ENCODE measurements around the gene SREBF2. TPM values are rescaled to one million over a fixed set of nuclear protein-coding genes. Genes with fewer than 3 reads are reported as not detected.

The SREBF2 gene
- total and polyA plus RNA-seq, 2 of the 8 experiments (the other 6 are each of a cell fraction or from before 2014, with no cell fraction given): 125 to 144 TPM

GRCh38 chr22:41801147-41801819 lies 31.6 kb upstream of the SREBF2 start:
- peak overlapping the region; percentile 25; the same call in 1 of the 2 replicates for H2AFZ ChIP-seq (ENCODE audit: low read length)
- no peaks in the 10 kb centered on the region for H3K9me3 ChIP-seq (ENCODE audit: insufficient read depth in 2 of 2, low read depth in 1 of 2, low read length in 1 of 2)
- H3K27me3 ChIP-seq (replicated peaks in 1 of 4; ENCODE audit: control insufficient read depth in 3 of 4, extremely low read depth in 1 of 4, insufficient read depth in 3 of 4, low read length in 3 of 4): no peaks in the 10 kb centered on the region
- no peak overlapping the region for H4K8ac ChIP-seq (ENCODE audit: extremely low read depth, insufficient read depth, low read length)
- H4K5ac ChIP-seq (ENCODE audit: insufficient read length, low read depth, low read length): no peak overlapping the region
- H3K79me2 ChIP-seq (ENCODE audit: control insufficient read depth in 1 of 2, insufficient read depth in 2 of 2, low read length in 2 of 2): peaks cover 0 to 25% of the 10 kb centered on the region in 2 experiments; a peak in 3 of 4 replicates
- H2BK12ac ChIP-seq (ENCODE audit: low read depth, low read length): no peak overlapping the region
- peak overlapping the region; percentile 54; the same call in 1 of the 2 replicates for H2BK5ac ChIP-seq (ENCODE audit: low read depth, low read length)
- H2BK15ac ChIP-seq (ENCODE audit: low read length): no peak overlapping the region
- H3K18ac ChIP-seq (ENCODE audit: extremely low read depth, low read length): 0 out of 2 replicates have a peak overlapping the region, but pooled peaks have one; percentile 19
- no peak overlapping the region for H2BK20ac ChIP-seq (ENCODE audit: low read length)
- H3K14ac ChIP-seq (ENCODE audit: insufficient read length): no peak overlapping the region
- POLR2A ChIA-PET (ENCODE audit: partially characterized antibody): interaction anchor here (0.6 to 3.1 kb wide), 32 partner anchors 9 to 264 kb away, joined by 3 to 30 read pairs (median 4); partner anchors contain the start of genes CENPM, SREBF2 and TNFRSF13C
- peaks cover 0 to 6% of the 10 kb centered on the region in 2 experiments for H4K20me1 ChIP-seq (replicated peaks in 1 of 2; ENCODE audit: control insufficient read depth in 1 of 2, insufficient read depth in 2 of 2, low read length in 2 of 2)
- H3K9ac ChIP-seq (replicated peaks in 1 of 4; ENCODE audit: extremely low read depth in 1 of 4, low read depth in 3 of 4, low read length in 3 of 4): peak overlapping the region; percentile 74 to 84 (median 77)
- peak overlapping the region; percentile 93 to 96 for H3K4me2 ChIP-seq (ENCODE audit: insufficient read depth in 1 of 2, low read depth in 2 of 2, low read length in 2 of 2)
- H3K4me3 ChIP-seq (ENCODE audit: extremely low read depth in 1 of 4, insufficient read depth in 2 of 4, low read depth in 3 of 4, low read length in 4 of 4): peak overlapping the region; percentile 78 to 91 (median 86)
- H4K91ac ChIP-seq (replicated peaks; ENCODE audit: insufficient read length, low read length): no peak overlapping the region
- CTCF ChIA-PET (ENCODE audit: partially characterized antibody): interaction anchor here (0.6 to 3.8 kb wide), 9 partner anchors 22 to 209 kb away, joined by 3 to 20 read pairs (median 3); no protein-coding TSS in a partner anchor
- peak overlapping the region; percentile 62 for H3K56ac ChIP-seq (replicated peaks; ENCODE audit: insufficient read length, low read depth, low read length)
- peaks cover 3% of the 10 kb centered on the region; the same call in 1 of the 2 replicates for H3K79me1 ChIP-seq (ENCODE audit: low read depth, low read length)
- no peak overlapping the region for H2BK120ac ChIP-seq (replicated peaks; ENCODE audit: low read depth, low read length)
- 42% methylated on average over 4 of the region's 4 CpGs; no CpG with 5 or more reads in 1 of the 2 experiments for WGBS, 2 experiments (ENCODE audit: extremely low coverage in 1 of 2, insufficient coverage in 1 of 2, insufficient read length in 1 of 2, insufficient replicate concordance in 2 of 2, low coverage in 1 of 2, low lambda C conversion rate in 2 of 2, missing lambda C conversion rate in 1 of 2)
- 0 out of 2 replicates have a peak overlapping the region, but pooled peaks have one; percentile 73 for H3K27ac ChIP-seq (ENCODE audit: low read depth, low read length)
- no peak for FAIRE-seq
- H3K23me2 ChIP-seq (ENCODE audit: low read depth, low read length): peaks cover 14% of the 10 kb centered on the region
- H2AK5ac ChIP-seq (ENCODE audit: low read depth, low read length): no peak overlapping the region
- no peak overlapping the region for H3K4ac ChIP-seq (replicated peaks; ENCODE audit: insufficient read length, low read depth, low read length)
- no peaks in the 10 kb centered on the region for H3K36me3 ChIP-seq (ENCODE audit: control insufficient read depth in 2 of 4, insufficient read depth in 4 of 4, low read length in 3 of 4)
- peaks cover 8 to 15% (median 9%) of the 10 kb centered on the region in 4 experiments for H3K4me1 ChIP-seq (replicated peaks in 1 of 4; ENCODE audit: control insufficient read depth in 3 of 4, insufficient read depth in 4 of 4, low read length in 3 of 4)
- DNase-seq (ENCODE audit: low read depth in 1 of 2, low spot score in 2 of 2): no peak
- H3K23ac ChIP-seq (ENCODE audit: insufficient read length): no peak overlapping the region
- TF ChIP-seq, protein P1, sequence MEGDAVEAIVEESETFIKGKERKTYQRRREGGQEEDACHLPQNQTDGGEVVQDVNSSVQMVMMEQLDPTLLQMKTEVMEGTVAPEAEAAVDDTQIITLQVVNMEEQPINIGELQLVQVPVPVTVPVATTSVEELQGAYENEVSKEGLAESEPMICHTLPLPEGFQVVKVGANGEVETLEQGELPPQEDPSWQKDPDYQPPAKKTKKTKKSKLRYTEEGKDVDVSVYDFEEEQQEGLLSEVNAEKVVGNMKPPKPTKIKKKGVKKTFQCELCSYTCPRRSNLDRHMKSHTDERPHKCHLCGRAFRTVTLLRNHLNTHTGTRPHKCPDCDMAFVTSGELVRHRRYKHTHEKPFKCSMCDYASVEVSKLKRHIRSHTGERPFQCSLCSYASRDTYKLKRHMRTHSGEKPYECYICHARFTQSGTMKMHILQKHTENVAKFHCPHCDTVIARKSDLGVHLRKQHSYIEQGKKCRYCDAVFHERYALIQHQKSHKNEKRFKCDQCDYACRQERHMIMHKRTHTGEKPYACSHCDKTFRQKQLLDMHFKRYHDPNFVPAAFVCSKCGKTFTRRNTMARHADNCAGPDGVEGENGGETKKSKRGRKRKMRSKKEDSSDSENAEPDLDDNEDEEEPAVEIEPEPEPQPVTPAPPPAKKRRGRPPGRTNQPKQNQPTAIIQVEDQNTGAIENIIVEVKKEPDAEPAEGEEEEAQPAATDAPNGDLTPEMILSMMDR (IDR thresholded peaks at IDR 0.05; ENCODE audit: control extremely low read depth in 1 of 3, insufficient read depth in 1 of 3, low read depth in 1 of 3, low read length in 3 of 3): no peak
- TF ChIP-seq BACH1 (IDR thresholded peaks at IDR 0.05; ENCODE audit: low read length) (no peak), ATF3 (IDR thresholded peaks at IDR 0.05; ENCODE audit: insufficient read depth, low read depth, low read length) (no peak), SIN3A (conservative IDR thresholded peaks at IDR 0.05 in 1 of 2, IDR thresholded peaks at IDR 0.05 in 1 of 2; ENCODE audit: low read depth in 1 of 2, low read length in 2 of 2) (0 out of 4 replicates have a peak, but pooled peaks of 1 of the 2 experiments have one; percentile 5), CREB1 (IDR thresholded peaks at IDR 0.05) (no peak), SP1 (IDR thresholded peaks at IDR 0.05; ENCODE audit: low read depth, low read length) (no peak), YY1 (IDR thresholded peaks at IDR 0.05; ENCODE audit: low read depth, low read length) (no peak), RNF2 (IDR thresholded peaks at IDR 0.05; ENCODE audit: borderline replicate concordance, low read depth, low read length, missing control alignments, poor library complexity, severe bottlenecking) (peak; percentile 16)

All from H1 (cell line).